Prostate gland (tissue), 2 donors: ENCODE results near the gene PEAR1.

Experiments used
- CTCF ChIP-seq, 4 experiments: fragments of 200-600 bp in 2 of 4; fragments of 450-650 bp in 2 of 4; sonication (generic) in 2 of 4; IDR thresholded peaks; 1 replicate in 3 of 4; 2 replicates in 1 of 4; pipeline ENCODE4 v1.5.1; 2016 to 2019; ENCODE audit warnings: antibody characterized with exemption in 4 of 4, mild to moderate bottlenecking in 2 of 4, moderate library complexity in 2 of 4
- POLR2A ChIP-seq: fragments of 450-650 bp; IDR thresholded peaks from one replicate; pipeline ENCODE4 v1.6.1; 2016; ENCODE audit warnings: antibody characterized with exemption, mild to moderate bottlenecking
- POLR2AphosphoS5 ChIP-seq: sonication (generic); formaldehyde crosslinking; IDR thresholded peaks from one replicate; pipeline ENCODE4 v1.6.1; 2017; ENCODE audit warnings: antibody characterized with exemption

- TF ChIP-seq CTCF (IDR thresholded peaks at IDR 0.05), result no peak
- no peak for TF ChIP-seq POLR2AphosphoS5
- TF ChIP-seq POLR2A, result no peak
Measured at GRCh38 chr1:156874142-156874541, 19.4 kb upstream of the PEAR1 start.
